Natural killer cell (primary cell): ENCODE results near the gene ZNF17. TPM values are rescaled to one million over a fixed set of nuclear protein-coding genes. Genes with fewer than 3 reads are reported as not detected.

Experiments used
- ATAC-seq, 3 donors: fragments of 150-1000 bp in 2 of 3; fragments of 200-7000 bp in 1 of 3; cut with Tn5 transposase; 1 replicate in 1 of 3; 2 replicates in 2 of 3; pipeline ENCODE4 v1.10.0; 2021; ENCODE audit warnings: mild to moderate bottlenecking in 2 of 3, moderate library complexity in 2 of 3
- DNase-seq, 2 donors: peaks; one replicate each; pipeline versions ENCODE4 v3.0.0 to v3.0.0-alpha.2; 2013 to 2021; ENCODE audit warnings: mixed read lengths in 1 of 2
- H3K27ac ChIP-seq: one replicate; pipeline ENCODE4 v1.5.1; 2013; ENCODE audit warnings: mild to moderate bottlenecking, low read length
- H3K27me3 ChIP-seq: one replicate; pipeline ENCODE4 v1.6.1; 2013; ENCODE audit warnings: low read length; ENCODE audit not compliant: control insufficient read depth, insufficient read depth
- H3K36me3 ChIP-seq: one replicate; pipeline ENCODE4 v1.6.1; 2013; ENCODE audit warnings: low read length; ENCODE audit not compliant: control insufficient read depth, insufficient read depth
- H3K4me1 ChIP-seq: one replicate; pipeline ENCODE4 v1.6.1; 2013; ENCODE audit warnings: low read length; ENCODE audit not compliant: control insufficient read depth, insufficient read depth
- H3K4me3 ChIP-seq: one replicate; pipeline ENCODE4 v1.5.1; 2013; ENCODE audit warnings: low read length
- H3K9me3 ChIP-seq: one replicate; pipeline ENCODE4 v1.6.1; 2013; ENCODE audit warnings: low read length; ENCODE audit not compliant: control insufficient read depth, insufficient read depth
- H3K27ac Mint-ChIP-seq, 2 donors: one replicate each; pipeline ENCODE4 v1.8.0; 2022; ENCODE audit warnings: mild to moderate bottlenecking in 2 of 2, mixed read lengths in 2 of 2, moderate library complexity in 1 of 2
- H3K27me3 Mint-ChIP-seq, 2 donors: one replicate each; pipeline ENCODE4 v1.8.0; 2022; ENCODE audit warnings: low read depth in 2 of 2, mixed read lengths in 2 of 2
- H3K36me3 Mint-ChIP-seq: one replicate; pipeline ENCODE4 v1.8.0; 2022; ENCODE audit warnings: mixed read lengths
- H3K4me1 Mint-ChIP-seq, 2 donors: one replicate each; pipeline ENCODE4 v1.8.0; 2022; ENCODE audit warnings: mixed read lengths in 2 of 2
- H3K4me3 Mint-ChIP-seq: one replicate; pipeline ENCODE4 v1.8.0; 2022; ENCODE audit warnings: mild to moderate bottlenecking, moderate library complexity, mixed read lengths
- H3K9me3 Mint-ChIP-seq, 2 donors: one replicate each; pipeline ENCODE4 v1.8.0; 2022; ENCODE audit warnings: mixed read lengths in 2 of 2
- CTCF ChIP-seq: fragments of 200-600 bp; IDR thresholded peaks from one replicate; pipeline ENCODE4 v1.8.0; 2022; ENCODE audit warnings: antibody characterized with exemption
- WGBS: methylation state at CpG from one replicate; pipeline ENCODE4 v1.1.7; 2013; ENCODE audit warnings: missing lambda C conversion rate; ENCODE audit not compliant: insufficient coverage; 5-methylcytosine and 5-hydroxymethylcytosine counted together
- intact Hi-C: fragments of 100-400 bp; cut with micrococcal nuclease; formaldehyde crosslinking; loops from one replicate; pipeline ENCODE4 v1.14.2; 2022
- total RNA-seq, 4 donors: library from RNA; stranded (reverse); fragments of 120-200 nt in 1 of 4; gene quantifications; one replicate each; pipeline versions ENCODE4 v1.2.3 to v1.2.4, GENCODE V29; 2013 to 2022

ZNF17 gene
- total RNA-seq, 3 donors from 2014 or later (not counting 1 experiment from before 2014, with no cell fraction given), result 13.0 to 15.0 (median 13.3) TPM

GRCh38 chr19:57406516-57407123 lies 4.3 kb upstream of the ZNF17 start:
- Histone ChIP-seq H3K27me3 (no peaks in the 10 kb centered on the region), H3K9me3 (no peaks in the 10 kb centered on the region), H3K4me3 (no peak overlapping the region), H3K36me3 (no peaks in the 10 kb centered on the region), H3K27ac (no peak overlapping the region), H3K4me1 (peaks cover 12% of the 10 kb centered on the region)
- Mint-ChIP-seq H3K27me3 (no peaks in the 10 kb centered on the region), H3K9me3 (no peaks in the 10 kb centered on the region), H3K27ac (no peak overlapping the region), H3K4me1 (peaks cover 16 to 19% of the 10 kb centered on the region in 2 donors), H3K36me3 (no peaks in the 10 kb centered on the region), H3K4me3 (no peak overlapping the region)
- ATAC-seq, result peak in 2 of 3 donors; percentile 29 to 32
- peak; percentile 72 for TF ChIP-seq CTCF
- 13% methylated on average over 7 of the region's 8 CpGs for WGBS
- intact Hi-C loops, result loop anchor here (1.0 kb wide), 1 partner anchor 749 kb away; no protein-coding TSS in a partner anchor
- DNase-seq, result peak; percentile 56 to 80

GRCh38 chr19:57419439-57419838 lies 8.5 kb downstream of the ZNF17 start:
- Mint-ChIP-seq H3K4me1 (peaks cover 0 to 13% of the 10 kb centered on the region in 2 donors), H3K36me3 (peaks cover 66% of the 10 kb centered on the region), H3K9me3 (peaks cover 3 to 9% of the 10 kb centered on the region in 2 donors), H3K27ac (no peak overlapping the region), H3K27me3 (no peaks in the 10 kb centered on the region), H3K4me3 (no peak overlapping the region)
- Histone ChIP-seq H3K4me1 (no peaks in the 10 kb centered on the region), H3K27me3 (no peaks in the 10 kb centered on the region), H3K4me3 (no peak overlapping the region), H3K27ac (no peak overlapping the region), H3K9me3 (peaks cover 33% of the 10 kb centered on the region), H3K36me3 (peaks cover 42% of the 10 kb centered on the region)
- 100% methylated on average over 4 of the region's 4 CpGs for WGBS
- intact Hi-C loops, result no loop called here
- no peak for TF ChIP-seq CTCF
- DNase-seq, result no peak
- ATAC-seq, result no peak

DNA sequence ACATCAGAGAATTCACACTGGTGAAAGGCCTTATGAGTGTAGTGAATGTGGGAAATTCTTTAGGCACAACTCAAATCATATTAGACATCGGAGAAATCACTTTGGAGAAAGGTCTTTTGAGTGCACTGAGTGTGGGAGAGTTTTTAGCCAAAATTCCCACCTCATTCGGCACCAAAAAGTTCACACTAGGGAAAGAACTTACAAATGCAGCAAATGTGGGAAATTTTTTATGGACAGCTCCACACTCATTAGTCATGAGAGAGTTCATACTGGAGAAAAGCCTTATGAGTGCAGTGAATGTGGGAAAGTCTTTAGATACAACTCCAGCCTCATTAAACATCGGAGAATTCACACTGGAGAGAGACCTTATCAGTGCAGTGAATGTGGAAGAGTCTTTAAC lies 10.1 kb downstream of the ZNF17 start:
- peaks cover 41% of the 10 kb centered on the region for H3K9me3 ChIP-seq
- H3K36me3 ChIP-seq, result peaks cover 33% of the 10 kb centered on the region
- Mint-ChIP-seq H3K9me3 (peaks cover 3 to 6% of the 10 kb centered on the region in 2 donors), H3K27me3 (no peaks in the 10 kb centered on the region), H3K27ac (no peak overlapping the region), H3K36me3 (peaks cover 53% of the 10 kb centered on the region), H3K4me1 (peaks cover 0 to 4% of the 10 kb centered on the region in 2 donors), H3K4me3 (no peak overlapping the region)
- intact Hi-C loops, result no loop called here
- H3K4me1 ChIP-seq, result no peaks in the 10 kb centered on the region
- 100% methylated on average over 1 of the region's 3 CpGs for WGBS
- DNase-seq, result no peak
- no peaks in the 10 kb centered on the region for H3K27me3 ChIP-seq
- ATAC-seq, result no peak
- TF ChIP-seq CTCF, result no peak
- no peak overlapping the region for H3K4me3 ChIP-seq
- no peak overlapping the region for H3K27ac ChIP-seq
